AG08395 (cell line): ENCODE data around the gene KRT7.
"Not testable (repeated sequence)": the region's sequence is repeated elsewhere in the genome, so short reads cannot be mapped to it uniquely, and the experiment has no call there.

ENCODE experiments used
- DNase-seq: peaks from one replicate; pipeline ENCODE4 v3.0.0; 2012; ENCODE audit warnings: mixed read lengths, low spot score

Gene KRT7

GRCh38 chr12:52243856-52244614, 11.0 kb downstream of the KRT7 start:
- DNase-seq = peak; percentile 98

- DNase-seq = no peak
Measured at GRCh38 chr12:52244615-52244994, 11.6 kb downstream of the KRT7 start.

- no peak for DNase-seq
Measured at GRCh38 chr12:52245259-52245961, 12.4 kb downstream of the KRT7 start.

- DNase-seq = no peak
Measured at GRCh38 chr12:52245962-52246569, 13.0 kb downstream of the KRT7 start.

GRCh38 chr12:52246720-52247621, 13.9 kb downstream of the KRT7 start:
- no peak for DNase-seq

GRCh38 chr12:52247622-52248540, 14.8 kb downstream of the KRT7 start:
- no peak for DNase-seq

- no peak for DNase-seq
Measured at GRCh38 chr12:52248541-52249461, 15.8 kb downstream of the KRT7 start.

GRCh38 chr12:52249511-52250047, 16.5 kb downstream of the KRT7 start:
- no peak for DNase-seq

- no peak for DNase-seq
Measured at GRCh38 chr12:52250048-52250990, 17.3 kb downstream of the KRT7 start.

GRCh38 chr12:52251367-52252051, 18.5 kb downstream of the KRT7 start:
- no peak for DNase-seq

- DNase-seq = not testable (repeated sequence)
Measured at GRCh38 chr12:52252175-52252615, 19.2 kb downstream of the KRT7 start.

GRCh38 chr12:52252728-52253343, 19.8 kb downstream of the KRT7 start:
- DNase-seq = no peak

- no peak for DNase-seq
Measured at GRCh38 chr12:52253391-52254179, 20.5 kb downstream of the KRT7 start.

- no peak for DNase-seq
Measured at GRCh38 chr12:52254180-52254964, 21.3 kb downstream of the KRT7 start.

GRCh38 chr12:52254965-52255751, 22.1 kb downstream of the KRT7 start:
- no peak for DNase-seq
